ENCODE measurements around the gene CDK6. TPM values are rescaled to one million over a fixed set of nuclear protein-coding genes. Genes with fewer than 3 reads are reported as not detected.

Gene CDK6
- total RNA-seq, 3 donors from 2014 or later (not counting 1 experiment from before 2014, with no cell fraction given), result 41.1 to 46.3 (median 45.1) TPM

GRCh38 chr7:92557808-92558362 lies 278.5 kb downstream of the CDK6 start:
- Histone ChIP-seq H3K4me3 (ENCODE audit: low read length) (no peak overlapping the region), H3K36me3 (ENCODE audit: control insufficient read depth, insufficient read depth, low read length) (peaks cover 23% of the 10 kb centered on the region), H3K27me3 (ENCODE audit: control insufficient read depth, insufficient read depth, low read length) (no peaks in the 10 kb centered on the region), H3K9me3 (ENCODE audit: control insufficient read depth, insufficient read depth, low read length) (no peaks in the 10 kb centered on the region), H3K4me1 (ENCODE audit: control insufficient read depth, insufficient read depth, low read length) (no peaks in the 10 kb centered on the region), H3K27ac (ENCODE audit: low read length) (no peak overlapping the region)
- no peaks in the 10 kb centered on the region for H3K4me1 Mint-ChIP-seq
- H3K9me3 Mint-ChIP-seq, result no peaks in the 10 kb centered on the region
- DNase-seq (no peak), ATAC-seq (no peak)
- peak overlapping the region in 1 of 2 donors; percentile 51 for H3K27ac Mint-ChIP-seq
- H3K4me3 Mint-ChIP-seq, result no peak overlapping the region
- 98% methylated on average over 6 of the region's 7 CpGs for WGBS (ENCODE audit: insufficient coverage)
- H3K36me3 Mint-ChIP-seq, result no peaks in the 10 kb centered on the region
- intact Hi-C loops (cut with micrococcal nuclease), result no loop called here
- TF ChIP-seq, protein P1, sequence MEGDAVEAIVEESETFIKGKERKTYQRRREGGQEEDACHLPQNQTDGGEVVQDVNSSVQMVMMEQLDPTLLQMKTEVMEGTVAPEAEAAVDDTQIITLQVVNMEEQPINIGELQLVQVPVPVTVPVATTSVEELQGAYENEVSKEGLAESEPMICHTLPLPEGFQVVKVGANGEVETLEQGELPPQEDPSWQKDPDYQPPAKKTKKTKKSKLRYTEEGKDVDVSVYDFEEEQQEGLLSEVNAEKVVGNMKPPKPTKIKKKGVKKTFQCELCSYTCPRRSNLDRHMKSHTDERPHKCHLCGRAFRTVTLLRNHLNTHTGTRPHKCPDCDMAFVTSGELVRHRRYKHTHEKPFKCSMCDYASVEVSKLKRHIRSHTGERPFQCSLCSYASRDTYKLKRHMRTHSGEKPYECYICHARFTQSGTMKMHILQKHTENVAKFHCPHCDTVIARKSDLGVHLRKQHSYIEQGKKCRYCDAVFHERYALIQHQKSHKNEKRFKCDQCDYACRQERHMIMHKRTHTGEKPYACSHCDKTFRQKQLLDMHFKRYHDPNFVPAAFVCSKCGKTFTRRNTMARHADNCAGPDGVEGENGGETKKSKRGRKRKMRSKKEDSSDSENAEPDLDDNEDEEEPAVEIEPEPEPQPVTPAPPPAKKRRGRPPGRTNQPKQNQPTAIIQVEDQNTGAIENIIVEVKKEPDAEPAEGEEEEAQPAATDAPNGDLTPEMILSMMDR (IDR thresholded peaks at IDR 0.05), result no peak
- peaks cover 0 to 1% of the 10 kb centered on the region in 2 donors for H3K27me3 Mint-ChIP-seq (ENCODE audit: low read depth in 2 of 2)

GRCh38 chr7:92557249-92557648 lies 279.1 kb downstream of the CDK6 start:
- DNase-seq, result no peak
- Mint-ChIP-seq H3K27ac (peak overlapping the region in 1 of 2 donors; percentile 46), H3K9me3 (no peaks in the 10 kb centered on the region), H3K4me3 (no peak overlapping the region), H3K4me1 (no peaks in the 10 kb centered on the region), H3K36me3 (no peaks in the 10 kb centered on the region), H3K27me3 (ENCODE audit: low read depth in 2 of 2) (peaks cover 0 to 2% of the 10 kb centered on the region in 2 donors)
- no peak overlapping the region for H3K4me3 ChIP-seq (ENCODE audit: low read length)
- H3K27me3 ChIP-seq (ENCODE audit: control insufficient read depth, insufficient read depth, low read length), result no peaks in the 10 kb centered on the region
- peaks cover 17% of the 10 kb centered on the region for H3K36me3 ChIP-seq (ENCODE audit: control insufficient read depth, insufficient read depth, low read length)
- TF ChIP-seq, protein P1 (IDR thresholded peaks at IDR 0.05), result no peak
- intact Hi-C loops (cut with micrococcal nuclease), result no loop called here
- no peaks in the 10 kb centered on the region for H3K4me1 ChIP-seq (ENCODE audit: control insufficient read depth, insufficient read depth, low read length)
- no peaks in the 10 kb centered on the region for H3K9me3 ChIP-seq (ENCODE audit: control insufficient read depth, insufficient read depth, low read length)
- WGBS (ENCODE audit: insufficient coverage), result 95% methylated on average over 2 of the region's 2 CpGs
- ATAC-seq, result no peak
- no peak overlapping the region for H3K27ac ChIP-seq (ENCODE audit: low read length)

Other genes with a start within 250 kb of the CDK6 start
- 10 to 100 TPM; 68.5 to 75.1 (median 72.5) TPM for gene FAM133B, start 246.2 kb downstream of the CDK6 start, total RNA-seq